ENCODE results near the gene CCDC188.

Gene CCDC188

DNA sequence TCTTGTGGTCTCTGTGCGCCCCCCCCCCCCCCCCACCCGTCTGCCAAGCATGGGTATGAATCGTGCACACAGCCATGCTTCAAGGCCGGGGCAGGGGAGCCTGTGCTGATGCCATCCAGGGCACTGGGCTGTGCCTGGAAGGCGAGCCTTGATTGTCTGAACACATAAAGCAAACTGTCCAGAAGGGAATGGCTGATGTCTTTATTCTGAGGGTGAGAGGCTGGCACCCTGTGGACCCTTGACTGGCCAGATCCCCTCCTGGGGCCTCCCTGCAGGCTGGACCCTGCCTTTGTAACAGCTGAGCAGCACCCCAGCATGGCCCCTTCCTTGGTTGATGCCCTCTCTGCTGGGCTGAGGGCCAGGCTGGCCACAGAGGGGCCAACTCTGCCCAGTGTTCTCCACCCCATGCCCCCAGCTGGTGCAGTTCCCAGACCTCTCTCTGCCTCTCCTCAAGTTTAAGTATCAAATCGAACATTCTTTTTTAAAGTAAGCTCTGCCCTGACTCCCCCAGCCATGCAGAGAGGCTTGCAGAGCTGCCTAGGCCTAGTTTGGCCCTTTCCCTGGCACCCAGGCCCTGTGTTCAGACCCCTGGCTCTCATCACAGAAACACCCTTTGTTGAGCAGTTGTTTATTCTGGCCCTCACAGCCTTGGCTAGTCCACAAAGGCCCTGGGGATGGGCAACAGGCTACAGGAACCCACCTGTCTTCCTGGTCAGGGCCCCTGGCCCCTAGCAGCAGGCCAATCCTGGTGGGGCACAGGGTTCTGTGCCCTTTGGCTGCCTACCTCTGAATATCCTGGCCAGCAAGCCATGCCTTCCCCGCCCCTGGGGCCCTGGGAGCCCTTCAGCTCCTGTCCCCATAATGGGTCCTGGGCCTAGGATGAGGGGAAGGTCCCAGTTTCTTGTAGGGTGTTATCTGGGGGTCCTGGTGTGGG is 38.9 kb downstream of the CCDC188 start:
- no peak for DNase-seq (ENCODE audit: low read depth)

DNA sequence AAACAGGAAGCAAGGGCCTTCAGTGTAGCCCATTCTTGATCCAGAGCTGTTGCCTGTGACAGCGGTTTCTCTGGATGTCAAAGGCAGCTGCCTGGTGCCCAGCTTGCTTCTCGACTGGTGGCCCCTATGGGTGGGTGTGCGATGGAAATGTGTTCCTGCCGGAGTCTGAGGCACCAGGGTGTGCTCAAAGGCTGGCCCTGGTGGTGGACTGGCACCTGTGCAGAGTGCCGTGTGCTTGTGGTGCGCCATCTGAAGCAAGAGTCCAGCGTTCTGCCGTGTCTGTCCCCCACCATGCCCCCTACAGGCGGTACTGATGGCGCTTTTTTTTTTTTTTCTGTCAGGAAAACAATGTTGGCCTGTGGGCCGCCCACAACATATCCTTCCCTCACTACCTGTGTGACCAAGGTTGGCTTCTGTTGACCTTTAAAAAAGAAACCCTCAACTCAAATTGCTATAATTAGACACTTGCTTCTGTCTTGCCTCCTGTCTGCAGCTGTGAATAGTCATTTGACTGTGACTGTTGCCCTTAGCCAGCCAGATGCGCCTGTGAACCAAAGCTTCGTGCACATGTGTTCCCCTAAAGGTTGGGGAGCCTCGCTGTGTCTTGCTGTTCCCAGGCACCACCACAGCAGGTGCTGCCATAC is 39.7 kb downstream of the CCDC188 start:
- no peak overlapping the region for H3K4me3 ChIP-seq (ENCODE audit: low read depth, low read length)
- DNase-seq (ENCODE audit: low read depth) = no peak

More for the DNA sequence above, 38.9 kb downstream of the CCDC188 start:
- no peak overlapping the region for H3K4me3 ChIP-seq (ENCODE audit: low read depth, low read length)

DNA sequence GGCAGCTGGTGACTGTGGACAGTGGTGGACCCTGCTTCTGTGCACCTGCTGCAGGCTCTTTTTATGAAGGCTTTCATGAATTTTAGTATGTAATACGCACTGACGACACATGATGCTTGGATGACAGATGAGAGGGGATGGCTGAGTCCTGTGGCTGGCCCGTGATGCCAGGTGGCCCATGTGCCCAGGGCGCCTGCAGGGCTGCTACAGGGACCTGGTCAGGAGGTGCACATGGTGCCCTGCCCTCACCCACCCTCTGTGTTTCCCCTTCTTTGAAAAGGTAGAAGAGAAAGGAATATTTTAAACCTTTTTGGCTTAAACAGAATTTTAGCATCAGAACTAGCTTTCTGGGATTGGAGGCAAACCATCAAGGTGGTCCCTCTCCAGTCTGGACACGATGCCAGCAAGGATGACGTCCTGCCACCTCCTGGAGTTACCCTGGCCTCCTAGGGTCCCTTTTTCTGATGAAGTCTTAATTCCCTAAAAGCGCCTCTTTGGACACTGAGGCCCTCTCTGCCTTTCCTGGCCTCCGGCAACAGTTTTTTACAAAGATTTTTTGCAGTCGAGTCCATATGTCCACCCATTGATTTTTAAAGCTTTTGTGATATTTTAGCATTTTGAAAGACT is 40.4 kb downstream of the CCDC188 start:
- no peak overlapping the region for H3K4me3 ChIP-seq (ENCODE audit: low read depth, low read length)
- DNase-seq (ENCODE audit: low read depth) = no peak

DNA sequence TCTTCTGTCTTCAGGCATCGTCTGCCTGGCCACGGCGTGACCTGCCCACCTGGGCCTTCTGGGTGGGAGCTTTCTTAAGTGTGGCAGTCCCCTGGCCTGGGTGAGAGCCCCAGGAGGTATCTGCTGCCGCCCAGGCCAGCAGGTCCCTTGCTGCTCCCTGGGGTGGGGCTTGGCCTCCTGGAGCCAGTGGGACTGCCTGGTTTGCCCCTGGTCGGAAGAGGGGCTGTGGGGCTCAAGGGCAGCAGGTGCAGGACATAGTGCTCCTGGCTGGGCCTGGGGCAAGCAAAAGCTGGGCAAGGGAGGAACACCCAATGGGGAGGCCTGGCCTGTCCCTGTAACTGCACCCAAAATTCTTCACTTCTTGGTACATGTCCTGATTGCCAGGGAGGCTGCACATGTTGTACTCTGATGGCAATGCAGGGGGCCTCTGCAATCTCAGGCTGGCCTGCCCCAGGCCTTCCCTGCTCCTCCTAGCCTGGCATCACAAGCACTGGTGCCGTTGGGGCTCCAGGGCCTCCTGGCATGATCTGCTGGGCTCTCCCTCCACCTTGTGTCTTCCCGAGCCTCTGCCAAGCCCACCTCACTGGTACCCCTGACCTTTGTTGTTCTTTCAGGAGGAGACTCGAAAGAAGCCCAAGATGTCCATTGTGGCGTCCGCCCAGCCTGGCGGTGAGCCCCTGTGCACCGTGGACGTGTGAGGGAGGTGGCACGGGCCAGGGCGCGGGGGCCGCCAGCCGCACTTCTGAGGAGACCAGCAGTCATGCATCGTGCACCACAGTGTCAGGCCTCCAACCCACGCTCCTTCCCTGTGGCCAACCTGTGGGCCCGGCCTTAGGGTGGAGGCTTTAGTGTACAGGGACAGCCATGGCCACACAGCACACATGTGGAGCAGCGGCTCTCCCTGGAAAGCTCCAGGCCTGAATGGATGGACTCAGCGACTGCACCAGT is 41.2 kb downstream of the CCDC188 start:
- DNase-seq (ENCODE audit: low read depth) = no peak
- no peak overlapping the region for H3K4me3 ChIP-seq (ENCODE audit: low read depth, low read length)

DNA sequence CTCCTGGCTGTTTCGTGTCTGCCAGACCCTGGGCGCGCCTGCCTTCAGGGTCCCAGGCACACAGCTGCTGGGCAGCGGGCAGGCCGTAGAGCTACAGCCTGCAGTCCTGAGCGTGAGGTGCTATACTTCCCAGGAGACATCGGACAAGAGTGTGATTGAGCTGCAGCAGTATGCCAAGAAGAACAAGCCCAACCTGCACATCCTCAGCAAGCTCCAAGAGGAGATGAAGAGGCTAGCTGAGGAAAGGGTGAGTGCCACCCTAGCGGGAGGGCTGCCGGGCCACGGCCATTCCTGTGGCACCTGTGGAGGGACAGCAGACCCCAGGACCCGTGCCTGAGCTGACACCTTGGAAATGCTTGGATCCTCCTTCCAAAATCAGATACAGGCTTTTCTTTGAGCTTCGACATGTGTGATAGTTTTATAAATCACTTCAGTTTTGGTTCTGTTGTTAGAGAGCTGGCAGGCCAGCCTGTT is 42.1 kb downstream of the CCDC188 start:
- DNase-seq (ENCODE audit: low read depth) = no peak

DNA sequence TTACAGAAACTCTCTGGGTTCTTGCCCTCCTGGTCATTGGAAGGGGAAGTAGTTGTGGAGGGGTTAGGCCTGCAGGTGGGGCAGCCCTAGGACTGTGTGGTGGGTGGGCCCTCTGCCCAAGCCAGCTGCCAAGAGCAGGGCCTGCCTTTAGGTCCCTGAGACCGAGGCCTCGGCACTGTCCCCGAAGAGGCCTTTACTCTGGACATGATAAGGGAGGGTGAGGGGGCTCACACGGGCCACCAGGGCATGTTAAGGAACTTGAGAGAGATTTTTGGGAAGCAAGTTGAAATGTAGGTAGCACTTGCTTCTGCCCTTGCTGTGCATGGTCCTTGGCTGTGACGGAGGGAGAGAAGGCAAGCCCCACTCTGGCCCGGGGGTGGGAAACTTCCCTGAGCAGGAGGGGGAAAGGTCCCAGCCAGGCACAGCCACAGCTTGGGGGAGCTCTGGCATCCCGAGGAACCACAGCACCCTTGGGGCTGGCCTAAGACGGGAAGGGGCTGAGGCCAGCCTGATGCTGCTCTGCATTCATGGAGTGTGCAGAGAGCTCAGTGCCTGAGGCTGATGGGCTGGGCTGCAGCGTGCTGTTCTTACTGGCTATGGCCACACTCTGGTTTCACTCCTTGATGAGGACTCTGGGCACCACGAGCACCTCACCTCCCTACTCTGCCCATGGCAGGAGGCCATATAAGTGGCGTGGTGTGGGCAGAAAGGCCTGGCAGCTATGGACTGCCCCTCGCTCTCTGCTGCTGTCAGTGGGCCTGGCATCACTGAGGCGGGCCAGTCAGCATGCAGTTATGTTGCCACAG is 42.7 kb downstream of the CCDC188 start:
- H3K4me3 ChIP-seq (ENCODE audit: low read depth, low read length) = no peak overlapping the region
- no peak for DNase-seq (ENCODE audit: low read depth)

More for the DNA sequence above, 42.1 kb downstream of the CCDC188 start:
- no peak overlapping the region for H3K4me3 ChIP-seq (ENCODE audit: low read depth, low read length)

DNA sequence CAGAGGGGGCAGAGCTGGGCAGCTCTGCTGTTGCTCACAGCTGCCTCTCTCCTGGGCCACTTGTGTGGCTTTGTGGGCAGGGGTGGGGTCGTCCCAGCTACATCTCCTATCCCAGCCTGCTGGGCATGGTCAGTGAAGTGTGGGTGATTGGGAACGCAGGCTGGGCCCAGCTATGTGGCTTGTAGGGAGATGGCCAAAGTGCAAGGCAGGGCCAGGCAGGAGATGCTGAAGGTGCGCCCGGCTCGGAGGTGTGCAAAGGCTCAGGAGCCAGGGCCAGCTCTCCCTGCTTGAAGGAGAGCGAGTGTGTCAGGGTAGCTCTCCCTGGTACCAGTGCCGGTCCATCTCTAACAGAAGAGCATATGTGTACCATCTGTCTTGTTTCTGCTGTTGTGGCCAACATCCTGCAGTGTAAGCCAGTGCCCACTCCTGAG is 43.4 kb downstream of the CCDC188 start:
- no peak overlapping the region for H3K4me3 ChIP-seq (ENCODE audit: low read depth, low read length)
- DNase-seq (ENCODE audit: low read depth) = no peak

DNA sequence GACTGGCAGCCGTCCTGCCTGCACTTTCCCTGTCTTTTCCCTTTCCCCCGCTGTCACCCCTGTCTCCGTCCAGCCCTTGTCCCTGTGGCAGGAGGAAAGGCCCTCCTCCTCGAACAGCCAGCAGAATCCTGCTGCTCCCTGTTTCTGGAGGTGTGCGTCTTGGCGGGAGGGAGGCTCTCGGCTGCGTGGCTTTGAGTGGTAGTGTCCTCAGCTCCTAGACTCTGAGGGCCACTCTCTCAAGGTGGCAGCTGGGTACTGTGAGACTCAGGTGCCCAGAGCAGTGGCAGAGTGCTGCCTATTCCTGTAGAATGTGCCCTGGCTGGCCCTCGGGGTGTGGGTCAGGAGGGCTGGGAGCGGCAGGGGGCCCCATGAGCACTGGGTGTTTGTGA is 44.0 kb downstream of the CCDC188 start:
- no peak for DNase-seq (ENCODE audit: low read depth)
- no peak overlapping the region for H3K4me3 ChIP-seq (ENCODE audit: low read depth, low read length)

DNA sequence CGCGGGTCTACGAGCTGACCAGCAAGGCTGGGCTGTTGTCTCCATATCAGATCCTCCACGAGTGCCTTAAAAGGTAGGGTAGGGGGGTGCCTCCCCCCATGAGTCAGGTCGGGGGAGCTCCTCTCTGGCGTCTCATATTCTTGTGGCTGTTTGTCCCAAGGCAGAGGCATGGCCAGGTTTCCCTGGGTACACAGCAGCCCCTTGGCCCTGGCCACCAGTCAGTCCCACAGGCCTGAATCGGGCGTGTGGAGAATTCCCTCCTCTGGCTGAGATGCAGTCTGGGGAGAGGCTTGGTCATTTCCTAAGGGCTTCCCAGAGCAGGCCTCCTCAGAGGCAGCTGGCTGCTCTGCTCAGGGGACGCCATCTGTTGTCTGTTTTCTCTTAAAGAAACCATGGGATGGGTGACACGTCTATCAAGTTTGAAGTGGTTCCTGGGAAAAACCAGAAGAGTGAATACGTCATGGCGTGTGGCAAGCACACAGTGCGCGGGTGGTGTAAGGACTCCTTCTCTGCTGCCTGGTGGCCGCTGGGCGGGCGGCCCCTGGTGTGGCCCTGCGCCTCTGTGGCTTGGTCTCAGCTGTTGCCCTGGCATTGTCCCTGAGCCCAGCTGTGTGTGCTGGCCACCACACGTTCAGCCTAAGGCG is 44.5 kb downstream of the CCDC188 start:
- H3K4me3 ChIP-seq (ENCODE audit: low read depth, low read length) = no peak overlapping the region
- DNase-seq (ENCODE audit: low read depth) = no peak

DNA sequence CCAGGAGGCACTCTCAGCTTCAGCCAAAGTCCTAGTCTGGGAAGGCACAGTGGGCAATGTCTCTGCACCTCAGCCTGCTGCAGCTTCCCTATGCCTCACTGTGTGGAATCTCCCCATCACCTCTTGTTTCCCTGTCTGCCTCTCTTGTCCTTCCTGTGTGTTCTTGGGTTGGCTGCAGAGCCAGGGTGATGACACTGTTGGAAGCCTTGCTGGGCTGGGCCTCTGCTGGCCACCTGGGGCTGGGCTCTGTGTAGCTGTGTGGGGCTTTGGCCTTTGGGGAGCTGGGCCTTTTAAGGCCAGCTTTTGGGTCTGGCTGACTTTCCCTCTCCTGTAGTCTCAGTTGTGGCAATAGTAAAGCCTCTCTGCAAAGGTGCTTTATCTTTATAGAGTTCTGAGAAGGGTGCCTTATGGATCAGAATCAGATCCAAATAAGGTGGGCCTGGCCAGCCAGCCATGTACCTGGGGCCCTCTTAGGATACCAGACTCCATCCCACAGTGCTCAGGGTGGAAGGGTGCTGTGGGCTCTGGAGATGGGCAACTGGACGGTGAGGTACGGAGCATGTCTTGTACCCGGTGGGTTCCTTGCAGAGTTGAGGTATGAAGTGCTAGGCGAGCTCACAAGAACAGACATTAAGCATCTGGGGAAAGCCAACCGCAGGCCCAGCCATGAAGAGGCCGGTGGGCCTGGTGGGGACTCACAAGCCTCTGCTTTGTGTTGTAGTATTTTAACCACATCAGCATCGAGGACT is 45.2 kb downstream of the CCDC188 start:
- DNase-seq (ENCODE audit: low read depth) = no peak
- H3K4me3 ChIP-seq (ENCODE audit: low read depth, low read length) = no peak overlapping the region

DNA sequence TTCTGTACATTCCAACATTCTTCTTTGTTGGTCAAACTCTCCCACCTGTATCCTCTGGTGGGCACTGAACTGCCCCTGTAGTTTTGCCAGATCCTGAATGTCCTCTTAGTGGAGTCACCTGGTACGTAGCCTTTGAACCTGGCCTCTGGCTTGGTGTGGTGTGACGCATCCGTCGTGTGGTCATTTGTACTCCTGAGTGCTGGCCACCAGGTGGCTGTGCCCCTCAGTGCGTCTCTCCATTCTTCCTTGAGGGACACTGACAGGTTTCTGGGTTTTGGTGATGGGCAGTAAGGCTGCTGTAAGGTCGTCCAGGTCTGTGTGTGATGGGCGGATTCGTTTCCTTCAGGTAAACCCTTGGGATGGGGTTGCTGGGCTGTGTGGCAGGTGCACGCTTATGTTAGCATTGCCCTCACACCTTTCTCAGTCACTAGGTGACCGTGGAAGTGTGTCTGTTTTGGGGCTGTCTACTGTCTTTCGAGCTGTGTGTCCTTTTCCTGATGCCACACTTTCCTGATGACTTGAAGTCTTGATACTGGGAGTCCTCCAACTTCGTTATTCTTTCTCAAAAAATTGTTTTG is 48.6 kb downstream of the CCDC188 start:
- DNase-seq (ENCODE audit: low read depth) = no peak
- H3K4me3 ChIP-seq (ENCODE audit: low read depth, low read length) = no peak overlapping the region

DNA sequence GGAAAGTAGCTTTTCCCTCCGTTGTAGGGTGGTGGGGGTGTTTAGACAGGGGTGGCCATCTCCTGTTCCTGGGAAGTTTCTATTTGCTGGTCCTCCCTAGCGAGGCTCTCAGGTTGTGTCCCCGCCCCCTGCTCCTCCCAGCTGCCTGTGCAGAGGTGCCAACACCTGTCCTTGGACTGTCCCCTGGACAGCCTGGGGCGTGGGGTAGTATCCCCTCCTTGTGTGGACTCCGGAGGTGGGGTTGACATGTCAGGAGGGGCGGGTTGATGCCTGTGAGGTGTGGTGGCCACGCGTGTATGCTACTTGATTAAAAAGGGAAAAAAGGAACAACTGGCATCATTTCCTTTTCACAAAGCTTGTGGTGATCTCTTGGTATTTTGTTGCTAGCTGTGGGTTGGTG is 49.2 kb downstream of the CCDC188 start:
- H3K4me3 ChIP-seq (ENCODE audit: low read depth, low read length) = no peak overlapping the region
- DNase-seq (ENCODE audit: low read depth) = no peak

DNA sequence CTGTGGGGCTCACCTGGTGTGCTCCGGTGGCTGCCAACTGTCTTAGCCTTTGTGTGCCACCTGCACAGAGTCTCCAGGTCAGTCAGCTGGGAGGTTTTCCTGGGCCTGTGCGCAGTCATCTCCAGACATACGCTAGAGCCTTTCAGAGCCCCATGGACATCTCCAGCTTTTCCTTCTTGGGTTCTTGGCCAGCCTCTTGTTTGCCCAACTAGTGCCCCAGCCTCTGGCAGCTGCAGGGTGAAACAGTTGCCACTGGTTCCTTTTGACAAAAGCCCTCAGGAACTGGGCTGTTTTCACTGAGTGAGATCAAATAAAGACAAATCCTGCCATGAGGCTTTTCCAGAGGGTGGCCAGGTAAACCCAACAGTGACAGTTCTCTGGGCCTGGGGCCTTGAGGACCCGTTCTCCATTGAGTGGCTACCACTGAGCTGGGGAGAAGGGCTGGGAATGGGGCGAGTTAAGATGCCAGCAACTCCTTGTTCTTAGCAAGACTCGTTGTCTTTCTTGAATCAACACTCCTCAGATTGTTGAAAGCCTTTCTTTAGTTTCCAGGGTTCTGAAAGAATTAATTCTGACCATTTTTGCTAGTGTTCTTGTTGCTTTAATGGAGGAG is 51.6 kb downstream of the CCDC188 start:
- H3K4me3 ChIP-seq (ENCODE audit: low read depth, low read length) = no peak overlapping the region
- no peak for DNase-seq (ENCODE audit: low read depth)

All from skeletal muscle cell (primary cell).